Cardiac muscle cell (in vitro differentiated cells and primary cell): Measurements from ENCODE around the gene GNRHR. TPM values are rescaled to one million over a fixed set of nuclear protein-coding genes. Genes with fewer than 3 reads are reported as not detected.
"Not testable (repeated sequence)": the region's sequence is repeated elsewhere in the genome, so short reads cannot be mapped to it uniquely, and the experiment has no call there.

Experiments
- DNase-seq, 2 donors: peaks; one replicate each; pipeline versions ENCODE4 v3.0.0 to v3.0.0-alpha.2; 2010 to 2017; ENCODE audit warnings: low read depth in 1 of 2, low spot score in 1 of 2
- H3K27ac ChIP-seq: fragments of 200-600 bp; sonication (generic); 2 replicates; pipeline ENCODE4 v1.5.1; 2016
- H3K27me3 ChIP-seq: fragments of 200-600 bp; sonication (generic); 2 replicates; pipeline ENCODE4 v1.6.0; 2016; ENCODE audit warnings: control low read depth
- H3K36me3 ChIP-seq: fragments of 200-600 bp; sonication (generic); 2 replicates; pipeline ENCODE4 v1.5.1; 2016; ENCODE audit warnings: control low read depth
- H3K4me1 ChIP-seq: fragments of 200-600 bp; sonication (generic); 2 replicates; pipeline ENCODE4 v1.8.1; 2017; ENCODE audit warnings: low read depth, mild to moderate bottlenecking, mixed run types
- H3K4me3 ChIP-seq: fragments of 200-600 bp; sonication (generic); 2 replicates; pipeline ENCODE4 v1.5.1; 2016; ENCODE audit warnings: mild to moderate bottlenecking
- H3K9me3 ChIP-seq: fragments of 200-600 bp; sonication (generic); 2 replicates; pipeline ENCODE4 v1.5.1; 2017; ENCODE audit warnings: low read depth, mild to moderate bottlenecking, control low read depth
- polyA plus RNA-seq: library from polyadenylated mRNA; unstranded; fragments of >200 nt; fragmentation: Nextera tagmentation; extraction: Ambion mirVana; gene quantifications from 2 replicates; pipeline ENCODE4 v1.2.1, GENCODE V29; 2016
- total RNA-seq: library from RNA; depleted of rRNA; stranded (reverse); fragments of >200 nt; gene quantifications from 2 replicates; pipeline ENCODE4 v1.2.3, GENCODE V29; 2016
- TF ChIP-seq, protein P1 (sequence below): IDR thresholded peaks from 2 replicates; pipeline ENCODE4 v1.5.1; 2012; ENCODE audit warnings: low read depth, mild to moderate bottlenecking, low read length

GNRHR gene
- total and polyA plus RNA-seq, 2 experiments from 2014 or later = 0.22 TPM; not detected in 1

DNA sequence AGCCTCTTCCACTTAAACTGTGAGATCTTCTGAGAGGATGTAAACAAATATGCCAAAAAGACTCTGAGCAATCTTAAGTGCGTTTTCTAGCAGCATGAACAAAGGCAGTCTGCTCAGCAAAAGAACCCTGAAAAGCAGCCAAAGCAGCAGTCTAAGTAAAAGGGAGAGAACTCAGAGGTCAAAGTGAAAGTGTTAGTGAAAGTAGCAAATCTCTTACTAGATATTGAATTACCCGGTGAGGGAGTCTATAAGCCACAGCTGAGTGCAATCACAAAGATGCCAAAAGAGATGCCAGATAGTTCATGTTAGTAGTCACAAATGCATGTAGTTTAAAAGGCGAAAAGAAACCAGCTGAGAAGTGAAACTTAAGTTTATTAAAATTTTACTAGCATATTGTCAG, 7.9 kb upstream of the GNRHR start:
- TF ChIP-seq, protein P1, sequence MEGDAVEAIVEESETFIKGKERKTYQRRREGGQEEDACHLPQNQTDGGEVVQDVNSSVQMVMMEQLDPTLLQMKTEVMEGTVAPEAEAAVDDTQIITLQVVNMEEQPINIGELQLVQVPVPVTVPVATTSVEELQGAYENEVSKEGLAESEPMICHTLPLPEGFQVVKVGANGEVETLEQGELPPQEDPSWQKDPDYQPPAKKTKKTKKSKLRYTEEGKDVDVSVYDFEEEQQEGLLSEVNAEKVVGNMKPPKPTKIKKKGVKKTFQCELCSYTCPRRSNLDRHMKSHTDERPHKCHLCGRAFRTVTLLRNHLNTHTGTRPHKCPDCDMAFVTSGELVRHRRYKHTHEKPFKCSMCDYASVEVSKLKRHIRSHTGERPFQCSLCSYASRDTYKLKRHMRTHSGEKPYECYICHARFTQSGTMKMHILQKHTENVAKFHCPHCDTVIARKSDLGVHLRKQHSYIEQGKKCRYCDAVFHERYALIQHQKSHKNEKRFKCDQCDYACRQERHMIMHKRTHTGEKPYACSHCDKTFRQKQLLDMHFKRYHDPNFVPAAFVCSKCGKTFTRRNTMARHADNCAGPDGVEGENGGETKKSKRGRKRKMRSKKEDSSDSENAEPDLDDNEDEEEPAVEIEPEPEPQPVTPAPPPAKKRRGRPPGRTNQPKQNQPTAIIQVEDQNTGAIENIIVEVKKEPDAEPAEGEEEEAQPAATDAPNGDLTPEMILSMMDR = no peak
- DNase-seq = peak in 1 of 2 donors; percentile 69
- Histone ChIP-seq H3K27me3 (no peaks in the 10 kb centered on the region), H3K9me3 (no peaks in the 10 kb centered on the region), H3K4me1 (peaks cover 8% of the 10 kb centered on the region), H3K4me3 (no peak overlapping the region), H3K36me3 (no peaks in the 10 kb centered on the region), H3K27ac (no peak overlapping the region)

DNA sequence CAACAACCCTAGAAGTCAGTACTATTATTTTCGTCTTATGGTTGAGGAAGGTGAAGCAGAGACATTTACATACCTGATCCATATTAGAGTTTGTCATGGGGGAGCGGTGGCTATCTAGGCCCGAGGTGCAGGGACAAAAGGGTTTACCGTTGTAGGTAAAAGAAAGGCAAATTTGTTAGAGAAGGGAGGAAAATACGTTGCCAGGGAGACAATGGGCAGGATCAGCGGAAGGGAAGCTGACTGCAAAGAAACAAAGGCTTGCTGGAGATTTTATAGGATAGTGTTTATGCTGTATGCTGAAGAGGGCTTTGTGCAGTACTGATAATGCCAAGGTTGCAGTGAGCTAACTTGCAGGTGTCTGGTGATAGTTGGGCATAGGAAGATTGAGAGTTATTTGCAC, 2.8 kb upstream of the GNRHR start:
- peak overlapping the region; percentile 36 for H3K27ac ChIP-seq

DNA sequence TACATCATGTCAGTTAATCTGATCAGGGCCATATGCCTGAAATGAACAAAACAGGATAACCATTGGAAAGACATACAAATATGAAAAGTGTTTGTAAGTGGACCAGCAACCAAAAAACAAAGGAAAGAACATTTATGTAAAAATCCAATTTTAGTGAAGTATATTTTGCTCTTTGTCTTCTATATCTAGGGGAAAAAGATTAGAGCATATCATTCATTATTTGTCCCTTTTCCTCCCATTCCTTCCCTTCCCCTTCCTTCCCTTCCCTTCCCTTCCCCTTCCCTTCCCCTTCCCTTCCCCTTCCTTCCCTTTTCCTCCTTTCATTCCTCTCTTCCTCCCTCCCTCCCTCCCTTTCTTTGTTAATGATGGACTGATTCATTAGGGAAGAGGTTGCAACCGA, 1.8 kb upstream of the GNRHR start:
- no peak overlapping the region for H3K4me3 ChIP-seq
- DNase-seq = no peak
- TF ChIP-seq, protein P1 = no peak
- H3K4me1 ChIP-seq = peaks cover 5% of the 10 kb centered on the region
- no peak overlapping the region for H3K27ac ChIP-seq
- no peaks in the 10 kb centered on the region for H3K36me3 ChIP-seq
- no peaks in the 10 kb centered on the region for H3K9me3 ChIP-seq
- H3K27me3 ChIP-seq = no peaks in the 10 kb centered on the region

More for the DNA sequence above, 2.8 kb upstream of the GNRHR start:
- H3K27me3 ChIP-seq, H3K9me3 ChIP-seq, H3K4me1 ChIP-seq, H3K4me3 ChIP-seq, DNase-seq, H3K36me3 ChIP-seq: not testable (repeated sequence)

DNA sequence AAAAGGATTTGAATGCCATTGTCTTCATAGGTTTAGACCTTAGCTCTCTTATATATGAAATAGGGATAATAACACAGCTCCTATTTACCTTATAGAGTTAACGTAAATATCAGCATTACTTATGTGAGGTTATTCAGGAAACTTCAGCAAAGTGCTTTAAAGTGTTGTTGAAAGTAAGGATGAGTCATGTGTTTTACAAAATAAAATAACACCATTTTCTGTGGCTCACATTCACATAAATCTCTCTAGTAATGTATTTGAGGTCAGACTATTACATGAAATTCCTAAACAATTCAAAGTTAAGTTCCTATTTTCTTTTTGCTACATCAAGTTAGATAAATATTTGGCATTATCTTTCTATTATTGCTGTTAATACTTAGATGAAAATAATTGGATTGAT, 2.9 kb downstream of the GNRHR start:
- H3K27me3 ChIP-seq = no peaks in the 10 kb centered on the region
- no peaks in the 10 kb centered on the region for H3K36me3 ChIP-seq
- H3K4me1 ChIP-seq = no peaks in the 10 kb centered on the region
- H3K4me3 ChIP-seq = no peak overlapping the region
- DNase-seq = no peak
- H3K27ac ChIP-seq = no peak overlapping the region
- H3K9me3 ChIP-seq = no peaks in the 10 kb centered on the region
- TF ChIP-seq, protein P1 = no peak

DNA sequence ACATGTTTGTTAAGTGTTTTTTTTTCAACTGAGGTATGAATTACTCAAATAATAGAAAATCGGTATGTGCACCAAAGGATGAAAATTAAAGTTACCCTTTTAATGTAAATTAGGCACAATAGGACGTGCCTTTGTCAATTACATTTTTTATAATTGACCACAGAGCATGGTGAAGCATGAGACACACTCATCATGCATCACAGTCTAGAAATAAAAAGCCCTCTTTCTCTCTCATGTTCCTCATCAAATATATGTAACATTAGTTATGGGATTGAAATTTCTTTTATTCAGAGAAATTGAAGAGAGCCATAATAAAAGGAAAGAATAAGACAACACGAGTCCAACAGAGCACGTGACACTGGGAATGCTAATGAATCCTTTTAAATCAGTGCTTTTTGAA, 3.5 kb downstream of the GNRHR start:
- Histone ChIP-seq H3K4me1 (no peaks in the 10 kb centered on the region), H3K9me3 (no peaks in the 10 kb centered on the region), H3K36me3 (no peaks in the 10 kb centered on the region), H3K4me3 (no peak overlapping the region), H3K27ac (no peak overlapping the region), H3K27me3 (no peaks in the 10 kb centered on the region)
- no peak for DNase-seq
- TF ChIP-seq, protein P1 = no peak

DNA sequence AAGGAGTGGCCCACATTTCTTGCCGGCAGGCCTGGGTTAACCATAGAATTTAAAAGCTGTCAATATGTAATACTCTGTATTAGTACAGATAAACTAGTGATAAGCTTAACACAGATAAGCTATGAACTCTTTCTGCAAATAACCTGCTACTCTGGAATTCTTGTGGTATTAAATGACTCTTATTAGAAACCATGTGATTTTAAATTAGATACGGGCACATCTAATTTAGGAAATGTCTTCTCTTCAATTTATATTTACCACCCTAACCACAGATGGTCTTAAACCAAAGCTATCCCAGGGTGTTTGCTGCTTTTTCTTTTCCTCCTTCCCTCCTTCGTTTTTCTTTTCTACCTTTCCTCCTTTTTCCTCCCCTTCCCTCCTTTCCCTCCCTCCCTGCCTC, 4.9 kb downstream of the GNRHR start:
- H3K27me3 ChIP-seq = no peaks in the 10 kb centered on the region
- TF ChIP-seq, protein P1 = no peak

More for the DNA sequence above, 4.9 kb downstream of the GNRHR start:
- H3K36me3 ChIP-seq = no peaks in the 10 kb centered on the region
- H3K9me3 ChIP-seq = no peaks in the 10 kb centered on the region
- DNase-seq = no peak
- H3K27ac ChIP-seq = no peak overlapping the region
- H3K4me1 ChIP-seq = no peaks in the 10 kb centered on the region
- H3K4me3 ChIP-seq = no peak overlapping the region
